GM12872 (cell line): Measurements from ENCODE around the gene KMT2B.

Experiments
- CTCF ChIP-seq: IDR thresholded peaks from 3 replicates; pipeline ENCODE4 v1.5.1; 2011; ENCODE audit warnings: low read depth, mild to moderate bottlenecking, low read length, moderate library complexity; ENCODE audit not compliant: insufficient read depth

Gene KMT2B

GRCh38 chr19:35730326-35730725 lies 12.5 kb downstream of the KMT2B start:
- no peak for TF ChIP-seq CTCF

GRCh38 chr19:35731353-35731752 lies 13.6 kb downstream of the KMT2B start:
- TF ChIP-seq CTCF = no peak

- TF ChIP-seq CTCF = no peak
Measured at GRCh38 chr19:35731779-35732405, 14.1 kb downstream of the KMT2B start.

- no peak for TF ChIP-seq CTCF
Measured at GRCh38 chr19:35732540-35733179, 14.9 kb downstream of the KMT2B start.

- no peak for TF ChIP-seq CTCF
Measured at GRCh38 chr19:35733180-35734125, 15.7 kb downstream of the KMT2B start.

GRCh38 chr19:35734273-35734672 lies 16.5 kb downstream of the KMT2B start:
- no peak for TF ChIP-seq CTCF

- TF ChIP-seq CTCF = no peak
Measured at GRCh38 chr19:35734889-35735288, 17.1 kb downstream of the KMT2B start.
